Right lobe of liver (tissue), 4 donors: ENCODE results near the gene ENTPD3.

Experiments
- CTCF ChIP-seq, 4 donors: fragments of 200-600 bp in 3 of 4; fragments of 450-650 bp in 1 of 4; IDR thresholded peaks; one replicate each; pipeline versions ENCODE4 v1.5.1 to v1.8.0; 2016 to 2022; ENCODE audit warnings: antibody characterized with exemption in 4 of 4, mild to moderate bottlenecking in 2 of 4
- POLR2A ChIP-seq: fragments of 450-650 bp; IDR thresholded peaks from one replicate; pipeline ENCODE4 v1.6.1; 2017; ENCODE audit warnings: antibody characterized with exemption, mild to moderate bottlenecking
- donor health status: DM: no; HTN: no; CAD: no.
- donor health status: DM: no; HTN: no; CAD: no.
- donor health status: DM: no; HTN: yes; CAD: no.

- no peak for TF ChIP-seq POLR2A
- no peak for TF ChIP-seq CTCF (IDR thresholded peaks at IDR 0.05)
Observed at GRCh38 chr3:40377822-40378221, 9.2 kb upstream of the ENTPD3 start.
